SU-DHL-6 (cell line): ENCODE measurements around the gene RELN.

Experiments
- H2AFZ ChIP-seq: fragments of 200-600 bp; sonication (generic); 2 replicates; pipeline ENCODE4 v1.6.1; 2014; ENCODE audit warnings: low read depth, mild to moderate bottlenecking, moderate library complexity, mixed read lengths, antibody characterized with exemption, low read length; ENCODE audit not compliant: severe bottlenecking
- H3F3A ChIP-seq: fragments of 200-600 bp; shearing (Covaris generic); 2 replicates; pipeline ENCODE4 v1.6.0; 2016; ENCODE audit warnings: antibody characterized with exemption, mild to moderate bottlenecking; ENCODE audit not compliant: insufficient read depth
- H3K27ac ChIP-seq: fragments of 200-600 bp; sonication (generic); 2 replicates; pipeline ENCODE4 v1.5.1; 2016; ENCODE audit warnings: low read depth, mild to moderate bottlenecking, low read length, moderate library complexity, mixed read lengths
- H3K27me3 ChIP-seq: fragments of 200-600 bp; sonication (generic), shearing (Covaris generic); 2 replicates; pipeline ENCODE4 v1.6.0; 2014; ENCODE audit warnings: mild to moderate bottlenecking, low read length
- H3K36me3 ChIP-seq: fragments of 200-600 bp; sonication (generic); 2 replicates; pipeline ENCODE4 v1.6.1; 2014; ENCODE audit warnings: mild to moderate bottlenecking, low read length, mixed read lengths
- H3K4me2 ChIP-seq: fragments of 300-600, 200-600 bp; shearing (Covaris generic), sonication (generic); 2 replicates; pipeline ENCODE4 v1.6.0; 2014; ENCODE audit warnings: low read length, low read depth, mild to moderate bottlenecking; ENCODE audit not compliant: poor library complexity, severe bottlenecking
- H3K4me3 ChIP-seq: fragments of 200-600 bp; sonication (generic); 2 replicates; pipeline ENCODE4 v1.5.1; 2014; ENCODE audit warnings: antibody characterized with exemption, low read length, mild to moderate bottlenecking, mixed read lengths; ENCODE audit not compliant: insufficient read depth, poor library complexity, severe bottlenecking
- H3K79me2 ChIP-seq: fragments of 200-600 bp; sonication (generic); 2 replicates; pipeline ENCODE4 v1.6.1; 2014; ENCODE audit warnings: mild to moderate bottlenecking, low read length, moderate library complexity; ENCODE audit not compliant: insufficient read depth
- H3K9ac ChIP-seq: fragments of 200-600 bp; sonication (generic); 2 replicates; pipeline ENCODE4 v1.7.0; 2014; ENCODE audit warnings: mild to moderate bottlenecking, low read length
- H3K9me2 ChIP-seq: fragments of 200-600 bp; sonication (generic); replicated peaks from 2 replicates; pipeline ENCODE4 v1.6.1; 2014; ENCODE audit warnings: low read length; ENCODE audit not compliant: insufficient read depth
- H3K9me3 ChIP-seq: fragments of 200-600 bp; sonication (generic); 2 replicates; pipeline ENCODE4 v1.6.1; 2014; ENCODE audit warnings: low read length, mixed read lengths; ENCODE audit not compliant: insufficient read depth
- H4K20me1 ChIP-seq: fragments of 200-600 bp; sonication (generic); 2 replicates; pipeline ENCODE4 v1.6.1; 2014; ENCODE audit warnings: low read depth, mild to moderate bottlenecking, antibody characterized with exemption, low read length, moderate library complexity, mixed read lengths
- CTCF ChIP-seq: fragments of 200-600 bp; sonication (generic); IDR thresholded peaks from one replicate; pipeline ENCODE4 v1.5.1; 2017; ENCODE audit warnings: antibody characterized with exemption, mild to moderate bottlenecking, low read length, moderate library complexity; ENCODE audit not compliant: insufficient read depth, poor library complexity, severe bottlenecking
- EZH2phosphoT487 ChIP-seq: fragments of 200-600 bp; sonication (generic), shearing (Covaris generic); conservative IDR thresholded peaks from 2 replicates; pipeline ENCODE4 v1.6.1; 2018; ENCODE audit warnings: mild to moderate bottlenecking, antibody characterized with exemption, low read length, moderate library complexity, mixed read lengths

RELN gene

GRCh38 chr7:103984050-103984449 lies 5.4 kb downstream of the RELN start:
- H3K79me2 ChIP-seq, result no peaks in the 10 kb centered on the region
- no peak overlapping the region for H2AFZ ChIP-seq
- no peak overlapping the region for H3K9ac ChIP-seq
- no peaks in the 10 kb centered on the region for H3K36me3 ChIP-seq
- no peak overlapping the region for H3K4me2 ChIP-seq
- H3K27ac ChIP-seq, result no peak overlapping the region
- H3K4me3 ChIP-seq, result no peak overlapping the region
- H4K20me1 ChIP-seq, result no peaks in the 10 kb centered on the region
- TF ChIP-seq EZH2phosphoT487, result no peak
- TF ChIP-seq CTCF, result no peak
- H3K9me3 ChIP-seq, result no peaks in the 10 kb centered on the region
- H3F3A ChIP-seq, result no peaks in the 10 kb centered on the region
- H3K27me3 ChIP-seq, result no peaks in the 10 kb centered on the region
- no peaks in the 10 kb centered on the region for H3K9me2 ChIP-seq

GRCh38 chr7:103983201-103983977 lies 6.1 kb downstream of the RELN start:
- Histone ChIP-seq H3K79me2 (no peaks in the 10 kb centered on the region), H3F3A (no peaks in the 10 kb centered on the region), H4K20me1 (no peaks in the 10 kb centered on the region), H3K27ac (no peak overlapping the region), H2AFZ (no peak overlapping the region), H3K9ac (no peak overlapping the region), H3K27me3 (no peaks in the 10 kb centered on the region), H3K4me3 (no peak overlapping the region), H3K9me2 (no peaks in the 10 kb centered on the region), H3K9me3 (no peaks in the 10 kb centered on the region), H3K36me3 (no peaks in the 10 kb centered on the region), H3K4me2 (no peak overlapping the region)
- no peak for TF ChIP-seq EZH2phosphoT487
- no peak for TF ChIP-seq CTCF

- H3K4me3 ChIP-seq, result no peak overlapping the region
- H4K20me1 ChIP-seq, result no peaks in the 10 kb centered on the region
- H3F3A ChIP-seq, result no peaks in the 10 kb centered on the region
- H3K27ac ChIP-seq, result no peak overlapping the region
- no peak overlapping the region for H2AFZ ChIP-seq
- TF ChIP-seq EZH2phosphoT487 (no peak), CTCF (no peak)
- H3K4me2 ChIP-seq, result no peak overlapping the region
- no peaks in the 10 kb centered on the region for H3K79me2 ChIP-seq
- no peaks in the 10 kb centered on the region for H3K36me3 ChIP-seq
- H3K27me3 ChIP-seq, result no peaks in the 10 kb centered on the region
- H3K9me3 ChIP-seq, result no peaks in the 10 kb centered on the region
- no peak overlapping the region for H3K9ac ChIP-seq
- H3K9me2 ChIP-seq, result no peaks in the 10 kb centered on the region
These were observed 8.4 kb downstream of the RELN start for GRCh38 chr7:103981003-103981423.
